Measurements from ENCODE around the gene SPRY4. TPM values are rescaled to one million over a fixed set of nuclear protein-coding genes. Genes with fewer than 3 reads are reported as not detected.

Gene SPRY4
- total RNA-seq, 1 experiment from 2014 or later: 7.7 TPM

- Histone ChIP-seq H3K4me1 (no peaks in the 10 kb centered on the region), H3K9me3 (no peaks in the 10 kb centered on the region), H3K27me3 (replicated peaks; ENCODE audit: control insufficient read depth, insufficient read depth, low read length) (no peaks in the 10 kb centered on the region), H3K36me3 (ENCODE audit: control insufficient read depth, insufficient read depth, low read length) (no peaks in the 10 kb centered on the region), H3K4me3 (ENCODE audit: low read depth, low read length) (no peak overlapping the region)
- TF ChIP-seq CTCF (IDR thresholded peaks at IDR 0.05; ENCODE audit: insufficient read depth in 1 of 2, low read depth in 1 of 2, low read length in 1 of 2, severe bottlenecking in 1 of 2, unreplicated experiment in 1 of 2): no peak
- Mint-ChIP-seq H3K4me1 (ENCODE audit: low read depth, unreplicated experiment) (peaks cover 12% of the 10 kb centered on the region), H3K9me3 (ENCODE audit: unreplicated experiment) (no peaks in the 10 kb centered on the region), H3K27me3 (ENCODE audit: insufficient read depth, unreplicated experiment) (no peaks in the 10 kb centered on the region), H3K4me3 (ENCODE audit: unreplicated experiment) (no peak overlapping the region), H3K27ac (ENCODE audit: unreplicated experiment) (no peak overlapping the region), H3K36me3 (ENCODE audit: insufficient read depth, unreplicated experiment) (peaks cover 5% of the 10 kb centered on the region)
- intact Hi-C loops (cut with micrococcal nuclease; ENCODE audit: unreplicated experiment): no loop called here
- CTCF ChIA-PET: no interaction called here
- no peak for DNase-seq
- BruUV-seq (replicated peaks): no TSS peak
- POLR2A ChIA-PET: no interaction called here
Observed at GRCh38 chr5:142292808-142293207, 32.0 kb downstream of the SPRY4 start.

GRCh38 chr5:142292249-142292648, 32.6 kb downstream of the SPRY4 start:
- Histone ChIP-seq H3K27me3 (replicated peaks; ENCODE audit: control insufficient read depth, insufficient read depth, low read length) (no peaks in the 10 kb centered on the region), H3K4me1 (no peaks in the 10 kb centered on the region), H3K36me3 (ENCODE audit: control insufficient read depth, insufficient read depth, low read length) (no peaks in the 10 kb centered on the region), H3K4me3 (ENCODE audit: low read depth, low read length) (no peak overlapping the region), H3K9me3 (no peaks in the 10 kb centered on the region)
- H3K36me3 Mint-ChIP-seq (ENCODE audit: insufficient read depth, unreplicated experiment): peaks cover 9% of the 10 kb centered on the region
- H3K27me3 Mint-ChIP-seq (ENCODE audit: insufficient read depth, unreplicated experiment): no peaks in the 10 kb centered on the region
- DNase-seq: no peak
- no peak overlapping the region for H3K27ac Mint-ChIP-seq (ENCODE audit: unreplicated experiment)
- H3K9me3 Mint-ChIP-seq (ENCODE audit: unreplicated experiment): no peaks in the 10 kb centered on the region
- ChIA-PET CTCF (no interaction called here), POLR2A (no interaction called here)
- TF ChIP-seq CTCF (IDR thresholded peaks at IDR 0.05; ENCODE audit: insufficient read depth in 1 of 2, low read depth in 1 of 2, low read length in 1 of 2, severe bottlenecking in 1 of 2, unreplicated experiment in 1 of 2): no peak
- no peak overlapping the region for H3K4me3 Mint-ChIP-seq (ENCODE audit: unreplicated experiment)
- intact Hi-C loops (cut with micrococcal nuclease; ENCODE audit: unreplicated experiment): no loop called here
- BruUV-seq (replicated peaks): no TSS peak
- H3K4me1 Mint-ChIP-seq (ENCODE audit: low read depth, unreplicated experiment): peaks cover 17% of the 10 kb centered on the region

- Histone ChIP-seq H3K4me1 (no peaks in the 10 kb centered on the region), H3K9me3 (no peaks in the 10 kb centered on the region), H3K4me3 (ENCODE audit: low read depth, low read length) (no peak overlapping the region), H3K36me3 (ENCODE audit: control insufficient read depth, insufficient read depth, low read length) (no peaks in the 10 kb centered on the region), H3K27me3 (replicated peaks; ENCODE audit: control insufficient read depth, insufficient read depth, low read length) (no peaks in the 10 kb centered on the region)
- Mint-ChIP-seq H3K27me3 (ENCODE audit: insufficient read depth, unreplicated experiment) (no peaks in the 10 kb centered on the region), H3K27ac (ENCODE audit: unreplicated experiment) (no peak overlapping the region), H3K4me1 (ENCODE audit: low read depth, unreplicated experiment) (peaks cover 13% of the 10 kb centered on the region), H3K4me3 (ENCODE audit: unreplicated experiment) (no peak overlapping the region), H3K36me3 (ENCODE audit: insufficient read depth, unreplicated experiment) (peaks cover 12% of the 10 kb centered on the region), H3K9me3 (ENCODE audit: unreplicated experiment) (no peaks in the 10 kb centered on the region)
- ChIA-PET POLR2A (no interaction called here), CTCF (interaction anchor here (0.6 kb wide), 1 partner anchor 141 kb away, joined by 3 read pairs; no protein-coding TSS in a partner anchor)
- no peak for TF ChIP-seq CTCF (IDR thresholded peaks at IDR 0.05; ENCODE audit: insufficient read depth in 1 of 2, low read depth in 1 of 2, low read length in 1 of 2, severe bottlenecking in 1 of 2, unreplicated experiment in 1 of 2)
- BruUV-seq (replicated peaks): no TSS peak
- intact Hi-C loops (cut with micrococcal nuclease; ENCODE audit: unreplicated experiment): no loop called here
- DNase-seq: no peak
Observed at GRCh38 chr5:142290577-142291299, 34.1 kb downstream of the SPRY4 start.
